C4-2B (cell line): ENCODE results near the gene FOXD1.

Source experiments
- ZFX ChIP-seq: fragments of 450-650 bp; IDR thresholded peaks from 2 replicates; pipeline ENCODE4 v1.6.1; 2017
- TF ChIP-seq, protein P1 (sequence below): fragments of 450-650 bp; conservative IDR thresholded peaks from 2 replicates; pipeline ENCODE4 v1.5.1; 2017; ENCODE audit warnings: mild to moderate bottlenecking

GRCh38 chr5:73440262-73440661 is 8.3 kb downstream of the FOXD1 start:
- TF ChIP-seq, protein P1, sequence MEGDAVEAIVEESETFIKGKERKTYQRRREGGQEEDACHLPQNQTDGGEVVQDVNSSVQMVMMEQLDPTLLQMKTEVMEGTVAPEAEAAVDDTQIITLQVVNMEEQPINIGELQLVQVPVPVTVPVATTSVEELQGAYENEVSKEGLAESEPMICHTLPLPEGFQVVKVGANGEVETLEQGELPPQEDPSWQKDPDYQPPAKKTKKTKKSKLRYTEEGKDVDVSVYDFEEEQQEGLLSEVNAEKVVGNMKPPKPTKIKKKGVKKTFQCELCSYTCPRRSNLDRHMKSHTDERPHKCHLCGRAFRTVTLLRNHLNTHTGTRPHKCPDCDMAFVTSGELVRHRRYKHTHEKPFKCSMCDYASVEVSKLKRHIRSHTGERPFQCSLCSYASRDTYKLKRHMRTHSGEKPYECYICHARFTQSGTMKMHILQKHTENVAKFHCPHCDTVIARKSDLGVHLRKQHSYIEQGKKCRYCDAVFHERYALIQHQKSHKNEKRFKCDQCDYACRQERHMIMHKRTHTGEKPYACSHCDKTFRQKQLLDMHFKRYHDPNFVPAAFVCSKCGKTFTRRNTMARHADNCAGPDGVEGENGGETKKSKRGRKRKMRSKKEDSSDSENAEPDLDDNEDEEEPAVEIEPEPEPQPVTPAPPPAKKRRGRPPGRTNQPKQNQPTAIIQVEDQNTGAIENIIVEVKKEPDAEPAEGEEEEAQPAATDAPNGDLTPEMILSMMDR = no peak
- no peak for TF ChIP-seq ZFX
